Skeletal muscle tissue (tissue), 4 donors: ENCODE results near the gene CLASP1. TPM values are rescaled to one million over a fixed set of nuclear protein-coding genes. Genes with fewer than 3 reads are reported as not detected.
"Not testable (repeated sequence)": the region's sequence is repeated elsewhere in the genome, so short reads cannot be mapped to it uniquely, and the experiment has no call there.

Experiments used
- H3K27ac ChIP-seq: one replicate; pipeline ENCODE4 v1.7.0; 2013; ENCODE audit warnings: mild to moderate bottlenecking, low read depth, low read length, inconsistent platforms
- H3K27me3 ChIP-seq, 3 donors: one replicate each; pipeline ENCODE4 v1.7.0; 2013; ENCODE audit warnings: low read length in 3 of 3; ENCODE audit not compliant: control insufficient read depth in 3 of 3, insufficient read depth in 3 of 3
- H3K36me3 ChIP-seq, 3 donors: one replicate each; pipeline ENCODE4 v1.7.0; 2013; ENCODE audit warnings: low read length in 3 of 3; ENCODE audit not compliant: control insufficient read depth in 3 of 3, insufficient read depth in 3 of 3
- H3K4me1 ChIP-seq, 3 donors: one replicate each; pipeline ENCODE4 v1.7.0; 2013; ENCODE audit warnings: low read length in 3 of 3, mild to moderate bottlenecking in 3 of 3; ENCODE audit not compliant: control insufficient read depth in 3 of 3, insufficient read depth in 3 of 3
- H3K4me3 ChIP-seq, 3 donors: one replicate each; pipeline ENCODE4 v1.7.0; 2013; ENCODE audit warnings: low read length in 3 of 3
- H3K9ac ChIP-seq, 3 donors: one replicate each; pipeline ENCODE4 v1.7.0; 2013; ENCODE audit warnings: low read length in 3 of 3, mild to moderate bottlenecking in 3 of 3, moderate library complexity in 2 of 3, low read depth in 1 of 3
- H3K9me3 ChIP-seq, 3 donors: one replicate each; pipeline ENCODE4 v1.7.0; 2013; ENCODE audit warnings: low read length in 3 of 3; ENCODE audit not compliant: control insufficient read depth in 3 of 3
- total RNA-seq: library from RNA; depleted of rRNA; stranded (reverse); fragments of >200 nt; gene quantifications from one replicate; pipeline ENCODE4 v1.2.3, GENCODE V29; 2014
- donor health status: Osteomylitis.

The CLASP1 gene
- total RNA-seq, 1 donor from 2014 or later = 74.1 TPM

GRCh38 chr2:121489284-121489683, 160.0 kb downstream of the CLASP1 start:
- peaks cover 42 to 55% (median 42%) of the 10 kb centered on the region in 3 donors for H3K4me1 ChIP-seq

GRCh38 chr2:121486191-121486790, 163.0 kb downstream of the CLASP1 start:
- H3K27me3 ChIP-seq = no peaks in the 10 kb centered on the region
- H3K4me3 ChIP-seq = no peak overlapping the region
- no peaks in the 10 kb centered on the region for H3K36me3 ChIP-seq
- no peak overlapping the region for H3K9ac ChIP-seq
- no peaks in the 10 kb centered on the region for H3K9me3 ChIP-seq
- H3K27ac ChIP-seq = no peak overlapping the region
- H3K4me1 ChIP-seq = peaks cover 31 to 70% (median 44%) of the 10 kb centered on the region in 3 donors

More at GRCh38 chr2:121489284-121489683, 160.0 kb downstream of the CLASP1 start:
- Histone ChIP-seq H3K27me3 (no peaks in the 10 kb centered on the region), H3K9me3 (no peaks in the 10 kb centered on the region), H3K9ac (no peak overlapping the region), H3K4me3 (no peak overlapping the region), H3K27ac (no peak overlapping the region), H3K36me3 (no peaks in the 10 kb centered on the region)

DNA sequence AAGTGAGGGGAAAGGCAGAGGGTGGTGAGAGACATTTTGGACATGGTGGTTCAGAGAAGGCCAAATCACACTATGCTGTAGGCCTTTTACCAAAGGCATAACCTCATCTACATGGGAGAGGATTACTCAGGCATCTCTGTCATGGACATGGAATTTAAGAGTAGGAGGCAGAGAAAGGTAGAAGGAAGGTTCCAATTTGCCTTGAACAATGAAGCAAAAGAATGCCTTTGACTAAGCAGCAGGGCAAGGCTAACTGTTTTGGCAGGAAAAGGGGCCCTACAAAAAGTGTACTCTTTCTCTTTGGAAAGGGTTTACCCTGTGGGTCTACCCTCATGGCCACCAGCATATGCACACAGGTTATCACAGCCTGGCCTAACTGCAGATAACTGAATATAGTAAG, 164.2 kb downstream of the CLASP1 start:
- Histone ChIP-seq H3K9ac (no peak overlapping the region), H3K36me3 (no peaks in the 10 kb centered on the region), H3K27me3 (no peaks in the 10 kb centered on the region), H3K27ac (no peak overlapping the region), H3K9me3 (no peaks in the 10 kb centered on the region), H3K4me1 (peaks cover 32 to 74% (median 47%) of the 10 kb centered on the region in 3 donors), H3K4me3 (no peak overlapping the region)

DNA sequence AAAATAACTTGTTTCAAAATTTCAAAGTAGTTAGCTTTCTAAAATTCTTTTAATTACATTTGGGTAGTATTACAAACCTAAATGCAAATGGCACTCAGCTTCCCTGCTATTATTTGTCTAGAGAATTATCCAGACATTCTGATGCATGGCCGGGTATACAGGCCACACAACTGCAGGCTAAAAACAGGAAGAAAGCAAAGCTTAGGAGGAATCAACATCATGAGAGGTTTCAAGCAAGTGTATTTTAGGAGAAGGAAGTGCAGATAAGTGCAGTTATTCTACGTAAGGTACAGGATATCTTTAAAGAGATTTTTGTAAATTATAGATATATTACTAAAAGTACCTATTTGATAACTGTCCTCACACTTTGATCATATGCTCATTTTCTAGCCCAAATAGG, 165.4 kb downstream of the CLASP1 start:
- no peak overlapping the region for H3K4me3 ChIP-seq
- H3K36me3 ChIP-seq = no peaks in the 10 kb centered on the region
- H3K4me1 ChIP-seq = peaks cover 33 to 75% (median 46%) of the 10 kb centered on the region in 3 donors
- H3K27me3 ChIP-seq = no peaks in the 10 kb centered on the region
- H3K9ac ChIP-seq = no peak overlapping the region
- H3K9me3 ChIP-seq = no peaks in the 10 kb centered on the region
- no peak overlapping the region for H3K27ac ChIP-seq

DNA sequence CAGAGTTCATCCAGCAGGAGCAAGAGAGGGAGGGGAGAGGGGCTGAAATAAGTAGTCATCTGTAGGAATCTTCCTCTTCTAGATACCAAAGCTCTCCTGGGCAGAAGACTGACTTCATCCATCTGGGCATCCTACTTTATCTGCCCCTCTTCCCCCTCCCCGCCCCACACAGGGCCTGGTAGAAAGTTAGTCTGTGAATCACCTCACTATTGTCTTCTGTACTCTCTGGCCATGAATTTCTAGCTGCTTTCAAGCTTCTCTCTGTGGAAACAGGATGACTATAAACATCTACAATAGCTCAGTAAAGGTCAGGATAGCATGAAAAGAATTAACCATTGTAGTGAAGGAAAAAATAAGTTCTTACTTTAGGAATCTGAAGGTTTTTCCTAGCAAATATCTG, 166.2 kb downstream of the CLASP1 start:
- Histone ChIP-seq H3K27ac (no peak overlapping the region), H3K36me3 (no peaks in the 10 kb centered on the region), H3K4me3 (no peak overlapping the region), H3K4me1 (peaks cover 29 to 70% (median 39%) of the 10 kb centered on the region in 3 donors), H3K9ac (no peak overlapping the region), H3K9me3 (no peaks in the 10 kb centered on the region), H3K27me3 (no peaks in the 10 kb centered on the region)

DNA sequence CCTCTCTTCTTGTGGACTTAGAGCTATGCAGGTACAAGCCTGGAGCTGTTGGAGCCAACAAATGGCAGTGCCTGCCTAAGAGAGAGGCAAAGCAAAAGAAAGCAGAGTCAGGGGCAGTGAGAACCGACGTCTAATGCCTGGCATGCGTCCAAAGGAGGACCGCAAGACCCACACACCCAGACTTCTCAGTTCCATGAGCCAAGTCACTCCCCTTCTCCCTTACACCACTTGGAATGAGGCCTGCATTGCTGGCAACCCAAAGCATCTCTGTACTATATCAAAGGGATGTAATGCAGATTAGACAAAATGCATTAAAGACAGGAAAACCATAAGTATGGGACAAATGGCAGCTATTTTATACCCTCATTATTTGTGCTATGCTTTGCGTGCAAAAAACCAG, 168.4 kb downstream of the CLASP1 start:
- Histone ChIP-seq H3K9ac (no peak overlapping the region), H3K36me3 (no peaks in the 10 kb centered on the region), H3K4me3 (no peak overlapping the region), H3K27ac (no peak overlapping the region), H3K9me3 (no peaks in the 10 kb centered on the region), H3K4me1 (peaks cover 33 to 66% (median 40%) of the 10 kb centered on the region in 3 donors), H3K27me3 (no peaks in the 10 kb centered on the region)

- peaks cover 36 to 68% (median 39%) of the 10 kb centered on the region in 3 donors for H3K4me1 ChIP-seq
- peak overlapping the region in 1 of 3 donors; percentile 8 for H3K9ac ChIP-seq
- peak overlapping the region; percentile 26 for H3K27ac ChIP-seq
- peak overlapping the region in 1 of 3 donors; percentile 22 for H3K4me3 ChIP-seq
- H3K9me3 ChIP-seq = no peaks in the 10 kb centered on the region
- H3K27me3 ChIP-seq = no peaks in the 10 kb centered on the region
- H3K36me3 ChIP-seq = no peaks in the 10 kb centered on the region
Measured at GRCh38 chr2:121479882-121480522, 169.3 kb downstream of the CLASP1 start.

- H3K9me3 ChIP-seq = no peaks in the 10 kb centered on the region
- H3K36me3 ChIP-seq = no peaks in the 10 kb centered on the region
- peak overlapping the region in 1 of 3 donors; percentile 8 for H3K9ac ChIP-seq
- H3K4me1 ChIP-seq = peaks cover 34 to 65% (median 36%) of the 10 kb centered on the region in 3 donors
- H3K27me3 ChIP-seq = no peaks in the 10 kb centered on the region
- peak overlapping the region; percentile 26 for H3K27ac ChIP-seq
- no peak overlapping the region for H3K4me3 ChIP-seq
Measured at GRCh38 chr2:121478996-121479745, 170.1 kb downstream of the CLASP1 start.

DNA sequence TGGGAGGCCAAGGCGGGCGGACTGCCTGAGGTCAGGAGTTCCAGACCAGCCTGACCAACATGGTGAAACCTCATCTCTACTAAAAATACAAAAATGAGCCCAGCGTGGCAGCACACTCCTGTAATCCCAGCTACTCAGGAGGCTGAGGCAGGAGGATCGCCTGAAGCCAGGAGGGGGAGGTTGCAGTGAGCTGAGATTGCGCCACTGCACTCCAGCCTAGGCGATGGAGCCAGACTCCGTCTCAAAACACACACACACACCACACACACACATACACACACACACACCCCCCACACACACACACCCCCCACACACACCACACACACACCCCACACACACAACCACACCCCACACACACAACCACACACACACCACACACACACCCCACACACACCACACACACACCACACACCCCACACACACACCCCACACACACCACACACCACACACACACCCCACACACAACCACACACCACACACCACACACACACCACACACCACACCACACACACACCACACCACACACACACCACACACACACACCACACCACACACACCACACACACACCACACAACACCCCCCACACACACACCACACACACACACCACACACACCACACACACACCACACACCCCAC, 170.8 kb downstream of the CLASP1 start:
- not testable (repeated sequence) for H3K9ac ChIP-seq, H3K9me3 ChIP-seq, H3K27me3 ChIP-seq, H3K27ac ChIP-seq, H3K36me3 ChIP-seq, H3K4me3 ChIP-seq
- peaks cover 33 to 65% (median 36%) of the 10 kb centered on the region in 3 donors for H3K4me1 ChIP-seq
